NCI-H2196 treated with DMSO at 0.1 percent for 48 hours (cell line): Measurements from ENCODE around the gene SHB.
"Not testable (repeated sequence)": the region's sequence is repeated elsewhere in the genome, so short reads cannot be mapped to it uniquely, and the experiment has no call there.

ENCODE experiments used
- DNase-seq: peaks from one replicate; lab custom pipeline; 2025; ENCODE audit not compliant: unreplicated experiment; lab: John Stamatoyannopoulos, UW

SHB gene

GRCh38 chr9:37909836-37910235 lies 159.2 kb downstream of the SHB start:
- not testable (repeated sequence) for DNase-seq

- no peak for DNase-seq
These were observed 159.7 kb downstream of the SHB start for GRCh38 chr9:37909326-37909725.

GRCh38 chr9:37908698-37909186 lies 160.3 kb downstream of the SHB start:
- no peak for DNase-seq

- no peak for DNase-seq
These were observed 160.7 kb downstream of the SHB start for GRCh38 chr9:37908283-37908682.

GRCh38 chr9:37906312-37907239 lies 162.5 kb downstream of the SHB start:
- no peak for DNase-seq

- no peak for DNase-seq
These were observed 163.3 kb downstream of the SHB start for GRCh38 chr9:37905776-37906175.

- no peak for DNase-seq
These were observed 163.9 kb downstream of the SHB start for GRCh38 chr9:37905131-37905505.

- no peak for DNase-seq
These were observed 164.4 kb downstream of the SHB start for GRCh38 chr9:37904445-37905130.

- peak; percentile 89 for DNase-seq
These were observed 165.2 kb downstream of the SHB start, which contains the start of gene SLC25A51 for GRCh38 chr9:37903647-37904444. TSS of gene SLC25A51 (minus strand) at chr9:37904127. CDS start at chr9:37888550, 15,577 bp downstream.

GRCh38 chr9:37902796-37903646 lies 166.0 kb downstream of the SHB start:
- DNase-seq, result no peak

- DNase-seq, result no peak
These were observed 166.9 kb downstream of the SHB start for GRCh38 chr9:37902131-37902530.

- no peak for DNase-seq
These were observed 170.0 kb downstream of the SHB start for GRCh38 chr9:37899041-37899440.

- DNase-seq, result no peak
These were observed 171.4 kb downstream of the SHB start for GRCh38 chr9:37897665-37898064.

- DNase-seq, result no peak
These were observed 177.0 kb downstream of the SHB start for GRCh38 chr9:37892063-37892462.

- not testable (repeated sequence) for DNase-seq
These were observed 178.0 kb downstream of the SHB start for GRCh38 chr9:37891042-37891441.

GRCh38 chr9:37889536-37889935 lies 179.5 kb downstream of the SHB start:
- DNase-seq, result no peak

- DNase-seq, result not testable (repeated sequence)
These were observed 180.9 kb downstream of the SHB start for GRCh38 chr9:37887977-37888583.

- DNase-seq, result no peak
These were observed 188.0 kb downstream of the SHB start for GRCh38 chr9:37880916-37881479.

- DNase-seq, result no peak
These were observed 192.7 kb downstream of the SHB start for GRCh38 chr9:37876376-37876775.
